Dendritic cell treated with granulocyte-macrophage colony-stimulating factor and Interleukin-4, amounts not matched to agents 40 ng/mL and 50 ng/mL, for 4 days (primary cell): ENCODE data around the gene MISP.
A peak's percentile ranks its signal among the peaks of the same experiment; 100 is the strongest.
"Not testable (repeated sequence)": the region's sequence is repeated elsewhere in the genome, so short reads cannot be mapped to it uniquely, and the experiment has no call there.

Source experiments
- H3K27ac Mint-ChIP-seq: one replicate; pipeline ENCODE4 v1.8.0; 2022; ENCODE audit warnings: mild to moderate bottlenecking, mixed read lengths
- H3K27me3 Mint-ChIP-seq: one replicate; pipeline ENCODE4 v1.8.0; 2022; ENCODE audit warnings: mild to moderate bottlenecking, mixed read lengths
- H3K36me3 Mint-ChIP-seq: one replicate; pipeline ENCODE4 v1.8.0; 2022; ENCODE audit warnings: low read depth, mixed read lengths
- H3K4me1 Mint-ChIP-seq: one replicate; pipeline ENCODE4 v1.8.0; 2022; ENCODE audit warnings: low read depth, mixed read lengths
- H3K4me3 Mint-ChIP-seq: one replicate; pipeline ENCODE4 v1.8.0; 2022; ENCODE audit warnings: mild to moderate bottlenecking, moderate library complexity, mixed read lengths
- H3K9me3 Mint-ChIP-seq: one replicate; pipeline ENCODE4 v1.8.0; 2022; ENCODE audit warnings: mixed read lengths
- intact Hi-C: fragments of 100-400 bp; cut with micrococcal nuclease; formaldehyde crosslinking; loops from one replicate; pipeline ENCODE4 v1.15.0; 2022

Gene MISP

GRCh38 chr19:731000-731399, 19.9 kb upstream of the MISP start:
- H3K4me1 Mint-ChIP-seq, result peaks cover 17% of the 10 kb centered on the region
- peaks cover 23% of the 10 kb centered on the region for H3K27me3 Mint-ChIP-seq
- no peak overlapping the region for H3K27ac Mint-ChIP-seq
- H3K4me3 Mint-ChIP-seq, result no peak overlapping the region
- no peaks in the 10 kb centered on the region for H3K36me3 Mint-ChIP-seq
- intact Hi-C loops, result loop anchor here (5.0 kb wide), 1 partner anchor 144 kb away; the partner anchor contains the start of gene HCN2
- no peaks in the 10 kb centered on the region for H3K9me3 Mint-ChIP-seq

GRCh38 chr19:732148-733069, 18.5 kb upstream of the MISP start:
- intact Hi-C loops, result loop anchor here (5.0 kb wide), 1 partner anchor 145 kb away; the partner anchor contains the start of gene HCN2
- H3K27ac Mint-ChIP-seq, result no peak overlapping the region
- no peak overlapping the region for H3K4me3 Mint-ChIP-seq
- peaks cover 17% of the 10 kb centered on the region for H3K4me1 Mint-ChIP-seq
- no peaks in the 10 kb centered on the region for H3K9me3 Mint-ChIP-seq
- no peaks in the 10 kb centered on the region for H3K36me3 Mint-ChIP-seq
- peaks cover 20% of the 10 kb centered on the region for H3K27me3 Mint-ChIP-seq

GRCh38 chr19:734716-735115, 16.2 kb upstream of the MISP start:
- intact Hi-C loops, result loop anchor here (1.0 to 5.0 kb wide), 2 partner anchors 69 to 147 kb away; partner anchors contain the start of gene HCN2
- H3K9me3 Mint-ChIP-seq, result no peaks in the 10 kb centered on the region

GRCh38 chr19:736125-736524, 14.8 kb upstream of the MISP start:
- no peaks in the 10 kb centered on the region for H3K9me3 Mint-ChIP-seq
- H3K27me3 Mint-ChIP-seq, result peaks cover 26% of the 10 kb centered on the region
- no peak overlapping the region for H3K4me3 Mint-ChIP-seq
- H3K27ac Mint-ChIP-seq, result no peak overlapping the region
- H3K36me3 Mint-ChIP-seq, result no peaks in the 10 kb centered on the region
- intact Hi-C loops, result no loop called here
- peaks cover 11% of the 10 kb centered on the region for H3K4me1 Mint-ChIP-seq

More at GRCh38 chr19:734716-735115, 16.2 kb upstream of the MISP start:
- Mint-ChIP-seq H3K36me3 (no peaks in the 10 kb centered on the region), H3K27ac (peak overlapping the region; percentile 35), H3K27me3 (peaks cover 26% of the 10 kb centered on the region), H3K4me1 (peaks cover 11% of the 10 kb centered on the region), H3K4me3 (no peak overlapping the region)

GRCh38 chr19:737591-738093, 13.3 kb upstream of the MISP start:
- Mint-ChIP-seq H3K9me3 (no peaks in the 10 kb centered on the region), H3K27ac (no peak overlapping the region), H3K4me1 (peaks cover 11% of the 10 kb centered on the region), H3K27me3 (peaks cover 26% of the 10 kb centered on the region), H3K36me3 (no peaks in the 10 kb centered on the region), H3K4me3 (no peak overlapping the region)
- intact Hi-C loops, result no loop called here

DNA sequence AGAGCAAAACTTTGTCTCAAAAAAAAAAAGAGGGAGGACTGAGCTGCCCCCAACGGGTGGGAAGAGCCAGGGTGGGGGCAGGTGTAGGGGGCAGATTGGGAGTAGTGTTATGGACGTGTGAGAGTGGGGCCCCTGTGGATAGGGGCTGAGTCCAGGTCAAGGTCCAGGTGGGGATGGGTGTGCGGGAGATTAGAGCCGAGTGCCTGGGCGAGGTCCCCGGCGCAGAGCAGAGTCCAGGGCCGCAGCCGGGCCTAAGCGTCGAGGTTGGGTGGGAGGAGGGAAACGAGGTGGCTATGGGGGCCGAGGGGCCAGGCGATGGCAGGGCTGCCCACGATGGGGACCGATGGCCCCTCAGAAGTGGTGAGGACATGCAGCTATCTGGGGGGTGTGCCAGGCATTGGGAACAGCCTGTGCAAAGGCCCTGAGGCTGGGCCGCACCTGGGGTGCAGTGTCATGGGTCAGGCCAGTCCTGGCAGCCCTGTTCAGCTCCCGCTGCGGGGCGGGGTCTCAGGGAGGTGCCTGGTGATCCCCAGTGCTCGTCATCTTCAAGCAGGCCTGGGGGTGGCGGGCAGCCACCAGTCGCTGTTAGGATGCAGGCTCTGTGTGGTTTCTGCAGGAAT, 12.3 kb upstream of the MISP start:
- Mint-ChIP-seq H3K27ac (no peak overlapping the region), H3K4me1 (peaks cover 5% of the 10 kb centered on the region), H3K27me3 (peaks cover 23% of the 10 kb centered on the region), H3K9me3 (no peaks in the 10 kb centered on the region), H3K36me3 (no peaks in the 10 kb centered on the region), H3K4me3 (no peak overlapping the region)
- intact Hi-C loops, result no loop called here

DNA sequence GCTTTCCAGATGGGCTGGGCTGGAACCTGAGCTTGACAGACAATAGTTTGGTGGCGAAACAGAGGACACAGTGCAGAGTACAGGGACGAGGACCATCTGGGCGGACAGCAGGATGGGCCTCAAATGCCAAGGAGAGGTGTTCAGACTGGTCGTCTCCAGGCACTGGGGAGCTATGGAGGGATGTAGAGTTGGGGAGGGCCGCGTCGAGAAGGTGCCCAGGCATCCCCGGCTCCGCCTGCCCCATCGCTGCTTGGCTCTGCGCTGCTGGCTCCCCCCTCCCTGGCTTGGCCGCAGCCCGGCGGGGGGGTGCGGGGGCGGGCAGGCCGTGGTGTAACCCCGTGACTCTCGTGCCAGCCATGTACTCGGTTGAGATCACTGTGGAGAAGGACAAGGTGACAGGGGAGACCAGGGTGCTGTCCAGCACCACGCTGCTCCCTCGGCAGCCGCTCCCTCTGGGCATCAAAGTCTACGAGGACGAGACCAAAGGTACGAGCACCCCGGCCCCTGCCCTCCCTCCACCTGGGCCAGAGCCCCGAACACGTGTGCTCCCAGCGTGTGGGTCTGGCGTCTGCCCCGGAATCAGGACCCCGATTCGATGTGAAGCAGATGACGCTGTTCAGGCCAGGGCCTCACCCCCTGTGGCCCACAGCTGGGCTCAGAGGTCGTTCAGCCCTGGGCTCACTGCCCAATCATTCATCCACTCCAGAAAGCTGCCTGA, 10.8 kb upstream of the MISP start:
- H3K36me3 Mint-ChIP-seq, result no peaks in the 10 kb centered on the region
- intact Hi-C loops, result no loop called here
- H3K27me3 Mint-ChIP-seq, result peaks cover 23% of the 10 kb centered on the region
- H3K4me1 Mint-ChIP-seq, result no peaks in the 10 kb centered on the region
- no peak overlapping the region for H3K27ac Mint-ChIP-seq
- H3K4me3 Mint-ChIP-seq, result no peak overlapping the region
- no peaks in the 10 kb centered on the region for H3K9me3 Mint-ChIP-seq

GRCh38 chr19:740816-741505, 10.0 kb upstream of the MISP start:
- H3K4me1 Mint-ChIP-seq, H3K27ac Mint-ChIP-seq, H3K9me3 Mint-ChIP-seq, intact Hi-C loops, H3K4me3 Mint-ChIP-seq, H3K36me3 Mint-ChIP-seq: not testable (repeated sequence)
- peaks cover 23% of the 10 kb centered on the region for H3K27me3 Mint-ChIP-seq

- Mint-ChIP-seq H3K27me3 (peaks cover 23% of the 10 kb centered on the region), H3K9me3 (no peaks in the 10 kb centered on the region), H3K36me3 (no peaks in the 10 kb centered on the region), H3K27ac (no peak overlapping the region), H3K4me1 (no peaks in the 10 kb centered on the region), H3K4me3 (no peak overlapping the region)
- intact Hi-C loops, result no loop called here
These were observed 9.3 kb upstream of the MISP start for GRCh38 chr19:741506-742131.

DNA sequence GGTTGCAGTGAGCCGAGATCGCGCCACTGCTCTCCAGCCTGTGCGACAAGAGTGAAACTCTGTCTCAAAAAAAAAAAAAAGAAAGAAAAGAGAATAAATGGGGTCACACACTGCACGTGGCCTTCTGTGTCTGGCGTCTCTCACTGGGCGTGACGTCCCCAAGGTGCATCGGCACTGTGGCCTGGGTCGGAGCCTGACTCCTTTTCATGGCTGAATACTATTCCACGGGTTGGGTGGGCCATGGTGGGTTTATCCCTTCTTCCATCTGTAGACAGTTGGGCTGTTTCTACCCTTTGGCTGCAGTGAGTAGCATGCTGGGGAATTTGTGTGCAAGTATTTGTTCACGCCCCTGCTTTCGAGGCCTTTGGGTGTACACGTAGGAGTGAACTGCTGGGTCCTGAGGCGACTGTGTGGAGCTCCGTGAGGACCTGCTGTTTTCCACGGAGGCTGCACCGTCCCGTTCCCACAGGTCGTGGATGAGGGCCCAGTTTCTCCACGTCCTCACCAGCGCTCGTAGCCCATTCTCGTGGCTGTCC, 8.3 kb upstream of the MISP start:
- H3K4me1 Mint-ChIP-seq, result no peaks in the 10 kb centered on the region
- no peak overlapping the region for H3K4me3 Mint-ChIP-seq
- H3K9me3 Mint-ChIP-seq, result peaks cover 2% of the 10 kb centered on the region
- intact Hi-C loops, result no loop called here
- peaks cover 16% of the 10 kb centered on the region for H3K27me3 Mint-ChIP-seq
- H3K36me3 Mint-ChIP-seq, result no peaks in the 10 kb centered on the region
- no peak overlapping the region for H3K27ac Mint-ChIP-seq

- H3K4me1 Mint-ChIP-seq, result no peaks in the 10 kb centered on the region
- no peak overlapping the region for H3K27ac Mint-ChIP-seq
- H3K36me3 Mint-ChIP-seq, result no peaks in the 10 kb centered on the region
- intact Hi-C loops, result no loop called here
- no peak overlapping the region for H3K4me3 Mint-ChIP-seq
- peaks cover 10% of the 10 kb centered on the region for H3K27me3 Mint-ChIP-seq
- peaks cover 8% of the 10 kb centered on the region for H3K9me3 Mint-ChIP-seq
These were observed 7.7 kb upstream of the MISP start for GRCh38 chr19:743168-743687.

DNA sequence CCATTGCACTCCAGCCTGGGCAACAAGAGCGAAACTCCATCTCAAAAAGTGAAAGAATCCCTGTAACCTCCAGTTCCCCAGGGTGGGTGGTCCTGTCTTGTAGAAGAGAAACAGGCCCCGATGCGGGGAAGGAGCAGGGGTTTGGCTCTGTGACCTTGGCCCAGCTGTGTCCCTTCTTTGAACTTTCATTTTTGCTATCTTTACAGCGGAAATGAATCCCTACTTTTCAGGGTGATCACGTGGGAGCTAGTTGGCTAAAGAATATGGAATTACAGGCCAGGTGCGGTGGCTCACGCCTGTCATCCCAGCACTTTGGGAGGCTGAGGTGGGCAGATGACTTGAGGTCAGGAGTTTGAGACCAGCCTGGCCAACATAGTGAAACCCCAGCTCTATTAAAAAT, 5.8 kb upstream of the MISP start:
- H3K4me1 Mint-ChIP-seq, H3K27ac Mint-ChIP-seq, H3K4me3 Mint-ChIP-seq, H3K9me3 Mint-ChIP-seq, intact Hi-C loops, H3K27me3 Mint-ChIP-seq, H3K36me3 Mint-ChIP-seq: not testable (repeated sequence)
